CD1c-positive myeloid dendritic cell (primary cell): ENCODE results near the gene RSPH6A.
"Not testable (repeated sequence)": the region's sequence is repeated elsewhere in the genome, so short reads cannot be mapped to it uniquely, and the experiment has no call there.

Experiments used
- DNase-seq: peaks from one replicate; pipeline ENCODE4 v3.0.0-alpha.2; 2016; ENCODE audit errors: extremely low spot score

The RSPH6A gene

DNA sequence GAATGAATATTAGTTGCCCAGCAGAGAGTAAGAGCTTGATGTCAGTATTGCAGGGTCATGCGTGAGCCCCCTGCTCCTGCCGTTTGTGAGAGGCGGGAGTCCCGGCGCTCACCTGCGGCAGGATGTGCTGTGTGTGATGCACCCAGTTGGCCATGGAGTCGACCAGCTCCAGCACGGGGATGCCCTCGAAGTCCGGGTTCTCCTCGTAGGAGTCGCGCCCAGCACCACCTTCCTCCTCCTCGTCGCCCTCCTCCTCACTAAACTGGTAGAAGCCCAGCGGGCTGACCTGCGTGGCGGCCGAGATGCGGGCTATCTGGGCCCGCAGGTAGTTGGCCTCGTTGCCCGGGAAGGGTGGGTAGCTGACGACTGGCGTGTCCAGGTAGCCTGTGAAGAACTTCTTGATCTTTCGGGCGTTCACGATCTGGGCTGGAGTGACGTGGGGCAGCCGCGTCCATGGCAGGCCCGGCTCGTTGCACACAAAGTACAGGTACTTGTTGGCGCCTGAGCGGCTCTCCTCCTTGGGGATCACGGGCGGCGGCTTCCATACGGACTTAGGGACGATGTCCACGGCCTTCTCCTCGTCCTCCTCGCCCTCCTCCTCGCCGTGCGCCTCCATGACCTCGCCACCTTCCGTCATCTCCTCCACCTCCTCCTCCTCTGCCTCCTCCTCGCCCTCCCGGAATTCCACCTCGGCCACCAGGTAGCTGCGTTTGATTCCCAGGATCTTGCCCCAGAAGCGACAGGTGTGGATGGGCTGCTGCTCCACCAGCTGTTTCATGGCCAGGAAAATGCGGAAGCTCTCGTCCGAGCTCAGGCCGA, 10.8 kb downstream of the RSPH6A start:
- DNase-seq: no peak

DNA sequence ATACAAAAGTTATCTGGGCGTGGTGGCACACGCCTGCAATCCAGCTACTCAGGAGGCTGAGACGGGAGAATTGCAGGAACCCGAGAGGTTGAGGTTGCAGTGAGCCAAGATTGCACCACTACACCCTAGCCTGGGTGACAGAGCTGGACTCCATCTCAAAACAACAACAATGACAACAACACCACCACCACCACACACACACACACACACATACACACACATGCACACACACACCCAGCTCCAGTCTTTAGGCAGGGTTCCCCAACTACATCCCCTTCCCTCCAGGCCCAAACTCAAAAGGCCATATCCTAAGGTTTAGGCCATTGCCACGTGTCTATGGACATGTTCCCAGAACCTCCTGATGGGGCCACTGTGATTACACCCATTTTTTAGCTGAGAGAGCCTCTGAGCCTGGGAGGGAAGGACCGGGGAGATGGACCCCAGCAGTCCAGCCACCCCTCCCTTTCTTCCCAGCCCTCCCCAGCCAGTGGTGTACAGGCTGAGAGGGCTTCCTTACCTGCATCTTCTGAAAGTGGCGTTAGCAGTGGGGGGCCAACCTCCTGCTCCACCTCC, 13.4 kb downstream of the RSPH6A start:
- DNase-seq: no peak

DNA sequence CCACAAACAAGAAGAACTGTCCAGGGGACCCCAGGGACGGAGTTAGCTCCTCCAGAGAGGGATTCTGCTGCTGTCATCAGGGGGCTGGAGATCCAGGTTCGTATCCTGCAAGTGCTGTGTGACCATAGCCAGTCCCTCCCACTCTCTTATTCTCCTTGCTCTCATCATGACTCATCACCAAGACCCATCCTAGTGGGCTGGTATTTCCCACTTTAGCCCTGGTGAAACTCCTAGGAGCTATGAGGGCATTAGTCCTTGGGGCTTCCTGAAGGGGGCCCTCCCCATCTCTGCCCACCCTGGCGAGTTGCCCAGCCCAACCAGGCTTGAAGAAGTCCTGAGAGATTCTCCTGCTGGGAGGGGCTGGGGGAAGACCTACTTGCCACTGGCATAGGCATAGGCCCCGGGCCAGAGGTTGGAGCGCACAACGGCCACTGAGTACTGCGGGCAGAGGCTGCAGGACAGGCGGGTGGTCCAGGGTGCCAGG, 15.0 kb downstream of the RSPH6A start:
- DNase-seq: peak; percentile 33

DNA sequence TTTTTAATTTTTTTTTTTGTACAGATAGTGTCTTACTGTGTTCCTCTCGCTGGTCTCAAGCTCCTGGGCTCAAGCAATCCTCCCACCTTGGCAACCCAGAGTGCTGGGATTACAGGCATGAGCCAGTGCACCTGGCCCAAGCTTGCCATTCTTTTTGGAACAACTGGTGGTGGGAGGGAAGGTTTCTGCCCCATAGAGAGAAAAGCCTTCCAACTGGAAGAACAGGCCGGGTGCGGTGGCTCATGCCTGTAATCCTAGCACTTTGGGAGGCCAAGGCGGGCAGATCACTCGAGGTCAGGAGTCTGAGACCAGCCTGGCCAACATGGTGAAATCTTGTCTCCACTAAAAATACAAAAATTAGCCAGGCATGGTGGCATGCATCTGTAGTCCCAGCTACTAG, 15.6 kb downstream of the RSPH6A start:
- DNase-seq: not testable (repeated sequence)

DNA sequence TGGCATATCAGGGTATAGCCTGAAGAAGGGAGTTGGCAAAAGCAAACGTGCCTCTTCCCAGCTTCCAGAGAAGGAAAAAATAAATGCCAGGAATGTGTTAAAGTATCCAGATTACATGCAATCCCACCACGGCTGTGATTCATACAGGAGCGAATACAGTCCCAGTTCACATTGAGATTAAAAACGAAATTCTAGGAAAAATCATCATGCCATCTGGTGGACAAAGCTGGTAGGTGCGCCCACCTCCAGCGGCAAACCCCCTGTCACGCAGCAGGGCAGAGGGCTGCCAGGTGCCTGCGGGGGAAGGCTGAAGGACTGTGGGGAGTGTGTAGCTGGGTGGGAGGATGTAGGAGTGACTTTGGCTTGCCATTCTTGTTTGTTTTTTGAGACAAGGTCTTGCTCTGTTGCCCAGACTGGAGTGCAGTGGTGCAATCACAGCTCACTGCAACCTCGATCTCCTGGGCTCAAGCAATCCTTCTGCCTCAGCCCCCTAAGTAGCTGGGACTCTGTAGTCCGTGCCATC, 16.1 kb downstream of the RSPH6A start:
- DNase-seq: peak; percentile 79

DNA sequence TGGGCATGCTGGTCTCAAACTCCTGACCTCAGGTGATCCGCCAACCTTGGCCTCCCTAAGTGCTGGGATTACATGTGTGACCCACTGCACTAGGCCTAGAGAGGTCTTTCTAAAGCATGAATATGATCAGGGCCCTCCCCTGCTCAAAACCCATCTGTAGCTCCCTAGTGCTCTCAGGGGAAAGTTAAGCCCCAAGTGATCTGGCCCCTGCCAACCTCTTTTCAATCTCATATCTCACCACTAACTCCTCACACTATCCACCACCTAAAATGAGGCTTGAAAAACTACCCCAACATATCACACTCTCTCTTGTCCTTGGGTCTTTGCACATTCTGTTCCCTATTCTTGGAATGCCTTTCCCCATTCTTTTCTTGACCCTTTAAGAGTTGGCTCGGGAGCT, 20.5 kb downstream of the RSPH6A start:
- DNase-seq: no peak

DNA sequence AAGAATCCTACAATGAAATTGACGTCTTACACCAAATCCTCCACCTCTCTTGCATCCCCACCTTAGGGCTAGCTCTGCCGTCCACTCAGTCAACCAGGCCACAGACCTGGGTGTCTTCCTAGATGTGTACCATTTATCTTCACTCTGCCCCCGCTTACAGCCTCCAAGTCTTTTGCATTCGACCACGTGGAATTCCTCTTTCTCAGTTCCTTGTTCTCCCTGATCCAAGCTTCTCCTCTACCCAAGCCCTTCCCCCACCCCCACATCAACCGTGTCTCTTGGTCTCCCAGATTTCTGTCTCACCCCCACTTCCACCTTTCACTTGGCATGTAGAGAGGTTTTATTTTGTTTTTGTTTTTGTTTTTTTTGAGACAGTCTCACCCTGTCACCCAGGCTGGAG, 21.2 kb downstream of the RSPH6A start:
- peak; percentile 87 for DNase-seq

DNA sequence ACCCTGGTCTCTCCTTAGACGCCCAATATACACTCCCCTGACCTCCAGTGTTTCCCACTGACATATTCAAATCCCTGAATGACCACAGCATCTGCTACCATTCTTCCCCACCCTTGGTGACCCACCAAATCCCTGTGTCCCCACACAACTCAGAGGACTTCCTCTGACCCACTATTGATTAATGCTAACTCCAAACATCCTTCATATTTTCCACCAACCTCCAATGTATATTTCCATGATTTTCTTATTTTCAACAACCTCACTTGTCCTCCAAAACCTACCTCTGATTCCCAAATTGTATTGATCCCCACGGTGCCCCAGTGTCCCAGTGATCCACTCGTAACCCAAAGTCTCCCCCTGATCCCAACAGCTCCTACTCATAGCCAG, 21.9 kb downstream of the RSPH6A start:
- DNase-seq: no peak

DNA sequence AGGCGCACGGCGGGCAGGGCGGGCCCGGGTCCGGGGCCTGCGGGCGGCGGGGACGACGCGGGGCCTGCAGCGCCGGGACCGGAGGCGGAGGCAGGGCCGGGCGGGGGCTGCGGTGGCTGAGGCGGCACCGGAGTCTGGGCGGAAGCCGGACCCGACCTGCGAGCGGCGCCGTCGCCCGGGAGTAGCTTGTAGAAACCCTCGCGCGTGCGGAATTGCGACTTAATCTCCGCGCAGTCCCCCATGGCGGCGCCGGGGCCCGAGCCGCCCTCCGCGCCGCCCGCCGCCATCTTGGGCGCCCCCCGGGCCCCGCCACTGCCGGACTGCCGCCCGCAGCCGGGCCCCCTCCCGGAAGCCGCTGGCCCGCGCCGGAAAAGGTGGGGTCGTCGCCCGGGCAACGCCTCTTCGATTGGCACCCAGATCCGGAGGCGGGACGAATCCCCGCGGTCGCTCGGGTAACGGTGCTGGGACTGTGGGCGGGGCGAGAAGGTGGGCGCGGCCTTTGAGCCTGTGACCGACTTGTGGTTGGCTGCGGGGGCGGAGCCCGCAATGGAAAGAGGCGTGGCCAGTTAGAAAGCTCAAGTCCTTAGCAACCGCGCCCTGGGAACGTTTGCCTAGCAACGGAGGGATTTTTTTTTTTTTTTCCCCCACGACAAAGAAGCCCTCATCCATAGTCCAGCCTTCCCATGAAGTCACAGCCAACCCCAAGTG, 22.5 kb downstream of the RSPH6A start, which contains the start of gene DMWD:
Gene DMWD, minus strand, starts transcription at position 376 of the 708 bp plus-strand sequence. Its CDS starts 89 bp downstream, at position 287.
- DNase-seq: peak; percentile 99

DNA sequence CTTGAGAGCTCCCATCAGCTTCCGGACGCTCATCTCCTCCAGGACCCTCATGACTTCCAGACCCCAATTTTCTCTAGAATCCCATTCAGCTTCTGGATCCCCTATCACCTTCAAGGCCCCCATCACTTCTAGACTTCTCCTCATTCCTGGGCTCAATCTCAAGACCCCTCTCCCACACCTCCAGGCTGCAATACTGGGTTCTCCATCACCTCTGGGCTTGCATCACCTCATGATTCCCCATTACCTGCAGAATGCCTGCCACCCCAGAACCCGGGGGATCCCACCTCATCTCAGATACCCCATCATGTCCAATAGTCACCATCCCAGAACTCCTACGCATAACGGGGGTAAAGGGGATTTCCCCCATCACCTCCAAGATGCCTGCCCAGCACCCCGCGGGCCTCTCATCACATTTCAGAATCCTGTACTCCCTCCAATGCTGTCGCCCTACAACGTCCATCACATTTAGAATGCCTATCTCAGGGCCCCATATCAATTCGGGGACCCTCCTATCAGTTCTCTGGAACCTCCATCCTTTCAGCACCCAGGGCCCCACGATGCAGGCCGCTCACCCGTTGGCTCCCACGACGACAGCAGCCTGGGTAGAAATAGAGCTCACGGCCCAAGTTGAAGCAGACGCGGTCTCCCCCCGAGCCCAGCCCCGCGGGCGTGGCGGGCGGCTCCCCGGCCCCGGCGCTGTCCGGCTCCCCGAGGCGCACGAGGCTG, 23.2 kb downstream of the RSPH6A start:
- no peak for DNase-seq

DNA sequence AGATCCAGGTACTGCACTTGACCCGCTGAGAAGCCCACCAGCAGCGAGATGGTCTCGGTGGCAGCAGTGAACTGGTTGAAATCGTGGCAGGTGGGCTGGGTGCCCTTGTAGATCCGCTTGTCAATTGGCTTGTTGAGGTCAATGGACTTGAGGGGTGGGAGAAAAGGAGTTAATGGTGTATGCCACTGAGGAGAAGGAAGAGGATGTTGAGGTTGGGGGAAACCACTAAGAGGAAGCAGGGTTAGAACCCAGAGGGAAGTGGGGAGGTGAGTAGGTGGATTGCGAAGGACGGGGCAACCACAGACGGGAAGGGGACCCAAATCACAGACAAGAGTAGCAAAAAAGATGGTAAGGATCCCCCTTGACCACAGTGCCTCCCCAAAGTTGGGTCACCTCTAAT, 24.2 kb downstream of the RSPH6A start:
- DNase-seq: peak; percentile 92

DNA sequence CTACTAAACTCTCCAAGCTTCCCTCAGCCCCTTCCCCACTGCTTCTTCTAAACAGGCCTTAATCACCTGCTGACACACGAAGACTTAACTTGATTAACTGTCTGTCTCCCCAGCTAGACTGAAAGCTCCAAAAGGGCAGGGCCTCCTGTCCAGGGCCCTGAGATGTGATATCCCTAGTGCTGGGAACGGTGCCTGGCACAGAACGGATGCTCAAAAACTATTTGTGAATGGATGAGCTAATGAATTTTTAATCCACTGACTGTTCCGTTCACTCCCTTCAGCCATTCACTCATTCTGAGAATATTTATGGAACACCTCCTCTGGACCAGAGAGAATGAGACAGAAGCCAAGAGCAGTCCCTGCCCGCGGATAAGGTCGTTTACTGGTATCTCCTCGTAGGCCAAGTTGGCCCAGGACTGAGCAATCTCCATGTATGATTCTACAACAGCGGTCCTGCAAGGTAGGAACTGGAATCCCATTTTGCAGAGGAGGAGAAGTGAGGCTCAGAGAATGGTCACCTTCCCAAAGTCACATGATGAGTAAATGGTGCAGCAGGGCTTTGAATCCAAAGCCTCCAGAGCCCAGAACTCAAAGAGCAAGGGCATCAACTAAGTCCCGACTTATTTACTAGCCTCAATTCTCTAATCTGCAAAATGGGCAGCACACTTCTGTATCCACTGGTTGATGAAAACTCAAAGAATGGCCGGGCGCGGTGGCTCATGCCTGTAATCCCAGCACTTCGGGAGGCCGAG, 25.9 kb downstream of the RSPH6A start:
- DNase-seq: no peak

DNA sequence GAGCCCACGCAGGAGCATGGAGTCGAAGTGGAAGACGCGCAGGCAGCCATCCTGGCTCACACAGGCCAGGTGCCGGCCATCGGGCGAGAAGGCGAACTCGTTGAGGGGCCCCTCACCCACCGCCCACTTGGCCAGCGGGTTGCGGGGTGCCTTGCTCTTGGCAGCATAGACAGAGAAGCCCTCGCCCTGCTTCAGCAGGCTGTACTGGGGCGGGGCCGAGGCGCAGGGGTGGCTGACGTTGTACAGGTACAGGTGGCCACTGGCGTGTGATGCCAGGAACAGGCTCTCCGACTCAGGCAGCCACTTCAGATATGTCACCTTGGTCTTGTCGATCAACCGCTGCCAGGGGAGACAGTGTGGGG, 28.6 kb downstream of the RSPH6A start:
- no peak for DNase-seq

DNA sequence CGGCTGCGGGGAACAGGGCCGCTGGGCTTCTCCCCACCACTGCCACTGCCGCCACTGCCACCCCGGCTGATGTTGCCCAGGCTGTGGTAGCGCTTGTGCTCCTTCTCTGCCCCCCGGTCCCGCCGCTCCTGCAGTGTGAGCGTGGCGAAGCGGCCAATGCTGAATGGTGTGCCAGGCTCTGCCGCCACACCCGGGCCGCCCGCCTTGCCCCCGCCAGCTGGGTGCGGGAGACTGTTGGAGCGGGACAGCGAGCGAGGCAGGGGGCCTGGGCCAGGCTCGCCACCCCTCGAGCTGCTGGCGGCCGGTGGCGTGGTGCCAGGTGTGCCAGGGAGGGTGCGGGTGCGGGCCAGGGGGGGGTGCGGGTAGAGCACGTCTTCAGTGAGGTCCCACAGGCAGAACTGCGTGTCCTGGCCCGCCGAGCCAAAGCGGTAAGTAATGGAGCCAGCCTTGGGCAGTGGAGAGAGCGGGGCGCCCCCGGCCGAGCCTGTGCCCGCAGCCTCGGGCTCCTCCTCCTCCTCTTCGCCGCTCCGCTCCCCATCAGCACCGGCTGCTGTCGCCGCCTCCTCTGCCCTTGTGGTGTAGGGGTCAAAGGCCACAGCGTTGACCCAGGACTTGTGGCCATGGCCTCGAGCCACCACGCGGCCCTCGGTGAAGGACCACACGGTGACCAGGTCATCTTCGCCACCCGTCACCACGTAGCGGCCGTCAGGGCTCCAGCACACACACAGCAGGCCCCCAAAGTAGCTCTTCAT, 29.2 kb downstream of the RSPH6A start:
- no peak for DNase-seq

DNA sequence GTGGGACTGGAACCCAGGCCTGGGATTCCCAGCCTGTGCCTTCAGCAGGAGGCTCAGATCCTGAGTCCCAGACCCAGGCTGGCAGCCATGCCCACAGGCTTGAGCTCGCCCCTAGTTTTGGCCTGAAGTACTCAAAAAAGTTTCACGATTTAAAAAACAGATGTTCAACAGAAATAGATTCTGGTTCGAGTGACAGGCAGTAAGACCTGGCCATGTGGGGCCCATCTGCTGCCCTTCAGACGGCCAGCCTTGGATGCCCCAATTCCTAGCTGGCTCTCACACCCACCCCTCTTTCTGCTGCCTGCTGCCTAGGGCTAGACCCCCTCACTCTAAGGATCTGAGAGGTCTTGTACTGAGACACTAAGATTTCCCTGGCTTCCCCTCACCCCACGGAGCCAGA, 30.0 kb downstream of the RSPH6A start:
- DNase-seq: no peak

DNA sequence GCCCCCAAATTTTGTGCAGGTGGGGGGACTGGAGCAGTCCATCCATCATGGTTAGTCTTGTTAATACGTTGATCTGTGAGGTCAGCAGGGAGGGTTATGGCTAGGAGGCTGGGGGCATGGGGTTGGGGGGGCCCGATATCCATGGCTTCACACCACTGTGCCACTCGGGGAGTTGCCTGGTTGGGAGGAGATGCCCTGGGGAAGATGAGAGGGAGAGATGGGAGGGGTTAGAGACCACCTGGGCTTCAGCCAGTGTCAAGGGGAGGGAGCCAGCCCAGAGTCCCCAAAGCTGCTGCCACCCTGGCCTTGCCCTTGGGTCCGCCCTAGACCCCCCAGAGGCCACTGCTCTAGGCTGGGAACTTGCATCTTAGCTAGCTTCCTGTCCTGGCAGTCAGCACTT, 31.0 kb downstream of the RSPH6A start:
- no peak for DNase-seq

DNA sequence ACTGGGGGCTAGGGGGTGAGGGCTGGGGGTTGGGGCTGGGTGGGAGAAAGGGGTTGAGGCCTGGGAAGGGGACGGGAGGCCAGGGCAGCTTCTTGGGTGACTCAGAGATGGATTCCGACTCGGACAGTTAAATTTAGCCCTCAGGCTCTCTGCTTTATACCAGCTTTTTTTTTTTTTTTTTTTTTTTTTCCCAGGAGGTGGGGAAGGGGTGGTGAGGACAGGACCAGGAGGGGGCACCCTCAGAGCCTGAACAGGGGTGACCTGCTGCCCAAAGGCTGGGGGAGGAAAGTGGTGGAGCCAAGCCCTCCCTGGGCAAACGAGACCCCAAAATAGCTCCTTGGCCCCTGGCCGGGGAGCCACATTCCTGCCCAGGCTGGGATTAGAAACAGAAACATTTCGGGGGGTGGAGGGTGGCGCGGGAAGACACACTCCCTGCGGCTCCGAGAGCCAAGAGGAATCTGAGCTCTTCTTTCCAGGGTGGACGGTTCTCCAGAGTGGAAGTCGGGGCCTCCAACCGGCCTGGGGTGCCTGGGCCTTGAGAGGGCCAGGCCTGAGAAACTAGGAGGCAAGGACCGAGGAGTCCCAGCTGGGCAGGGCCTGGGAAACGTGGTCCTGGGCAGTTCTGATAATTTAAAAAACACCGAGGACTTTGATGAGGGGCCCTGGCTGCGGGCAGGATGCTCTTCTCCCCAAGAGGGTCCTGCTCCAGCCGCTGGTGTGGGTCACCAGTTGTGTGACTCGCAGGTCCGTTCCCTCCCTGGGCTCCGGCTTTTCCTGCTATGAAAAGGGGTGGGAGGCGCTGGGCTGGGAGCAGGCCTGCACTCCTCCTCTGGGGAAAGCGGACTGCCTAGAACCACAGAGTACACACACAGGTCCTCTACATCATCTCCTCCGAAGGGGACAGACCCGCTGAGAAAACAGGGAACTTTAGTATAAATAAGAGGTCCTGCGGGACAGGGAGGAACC, 32.0 kb downstream of the RSPH6A start:
- no peak for DNase-seq

DNA sequence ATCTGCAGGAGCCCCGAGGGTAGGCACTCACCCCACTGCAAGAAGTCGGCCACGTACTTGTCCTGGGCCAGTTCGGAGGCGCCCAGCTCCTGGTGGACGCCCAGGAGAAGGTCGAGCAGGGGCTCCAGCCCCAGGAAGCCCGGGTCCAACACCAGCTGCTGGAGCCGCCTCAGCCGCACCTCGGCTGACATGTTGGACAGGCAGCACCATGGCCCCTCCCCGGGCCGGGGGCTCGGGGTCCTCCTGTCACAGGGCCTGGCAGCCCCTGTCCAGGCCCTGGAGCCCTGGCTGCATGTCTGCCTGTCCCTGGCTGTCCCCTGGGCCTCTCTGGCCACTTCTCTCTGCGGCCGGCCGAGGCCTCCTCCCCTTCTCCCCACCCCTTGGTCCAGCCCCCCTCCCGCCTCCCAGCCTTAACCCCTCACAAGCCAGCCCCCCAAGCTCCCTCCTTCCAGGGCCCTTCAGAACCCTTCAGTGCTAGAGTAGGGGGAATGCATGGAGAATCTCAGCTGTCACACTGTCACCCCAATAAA, 32.9 kb downstream of the RSPH6A start, which contains the start of gene DMPK:
Gene DMPK, minus strand, starts transcription at position 329 of the 530 bp plus-strand sequence. Its CDS starts 138 bp downstream, at position 191.
- no peak for DNase-seq
